GM12891 (cell line): ENCODE results near the gene TAPBPL. TPM values are rescaled to one million over a fixed set of nuclear protein-coding genes. Genes with fewer than 3 reads are reported as not detected.

Experiments used
- DNase-seq: peaks from one replicate; pipeline ENCODE4 v3.0.0; 2011; ENCODE audit warnings: low spot score; ENCODE audit not compliant: insufficient read length
- FAIRE-seq: peaks from 2 replicates; lab custom pipeline; 2011; peaks lifted over from hg19 to GRCh38; lab: Jason Lieb, UNC
- PAX5 ChIP-seq: IDR thresholded peaks from 2 replicates; pipeline ENCODE4 v1.6.1; 2011; ENCODE audit warnings: low read length, moderate library complexity, mild to moderate bottlenecking; ENCODE audit not compliant: insufficient read depth, severe bottlenecking
- POLR2A ChIP-seq: IDR thresholded peaks from 2 replicates; pipeline ENCODE4 v1.6.1; 2011; ENCODE audit warnings: low read depth, low read length, control low read depth
- POLR2AphosphoS5 ChIP-seq: IDR thresholded peaks from 2 replicates; pipeline ENCODE4 v1.6.1; 2011; ENCODE audit warnings: low read depth, low read length, control low read depth
- POU2F2 ChIP-seq: IDR thresholded peaks from 2 replicates; pipeline ENCODE4 v1.6.1; 2011; ENCODE audit warnings: low read depth, mild to moderate bottlenecking, control low read depth, low read length, moderate library complexity
- SPI1 ChIP-seq: IDR thresholded peaks from 2 replicates; pipeline ENCODE4 v1.6.1; 2011; ENCODE audit warnings: low read depth, low read length, control low read depth
- TAF1 ChIP-seq: IDR thresholded peaks from 2 replicates; pipeline ENCODE4 v1.6.1; 2011; ENCODE audit warnings: low read depth, low read length, control low read depth
- polyA plus RNA-seq: library from polyadenylated mRNA; unstranded; fragments of >200 nt; gene quantifications from one replicate; pipeline ENCODE4 v1.2.1, GENCODE V29; 2012; ENCODE audit warnings: low read depth, missing spikeins, inconsistent platforms; ENCODE audit not compliant: missing spikeins

Gene TAPBPL, protein sequence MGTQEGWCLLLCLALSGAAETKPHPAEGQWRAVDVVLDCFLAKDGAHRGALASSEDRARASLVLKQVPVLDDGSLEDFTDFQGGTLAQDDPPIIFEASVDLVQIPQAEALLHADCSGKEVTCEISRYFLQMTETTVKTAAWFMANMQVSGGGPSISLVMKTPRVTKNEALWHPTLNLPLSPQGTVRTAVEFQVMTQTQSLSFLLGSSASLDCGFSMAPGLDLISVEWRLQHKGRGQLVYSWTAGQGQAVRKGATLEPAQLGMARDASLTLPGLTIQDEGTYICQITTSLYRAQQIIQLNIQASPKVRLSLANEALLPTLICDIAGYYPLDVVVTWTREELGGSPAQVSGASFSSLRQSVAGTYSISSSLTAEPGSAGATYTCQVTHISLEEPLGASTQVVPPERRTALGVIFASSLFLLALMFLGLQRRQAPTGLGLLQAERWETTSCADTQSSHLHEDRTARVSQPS
- 29.7 TPM for polyA plus RNA-seq

GRCh38 chr12:6451348-6452244 is at the start of gene TAPBPL:
TSS of gene TAPBPL (plus strand) at chr12:6452042. CDS start at chr12:6452249, 207 bp downstream.
- peak; percentile 41 for TF ChIP-seq SPI1
- TF ChIP-seq POLR2A = no peak
- TF ChIP-seq TAF1 = no peak; the same call in 1 of the 2 replicates
- no peak for TF ChIP-seq PAX5
- DNase-seq (peak; percentile 68), FAIRE-seq (peak; percentile 99)

GRCh38 chr12:6404390-6404789 is 47.5 kb upstream of the TAPBPL start:
- FAIRE-seq = no peak
- DNase-seq = no peak
- TF ChIP-seq PAX5 (no peak), POU2F2 (no peak), POLR2AphosphoS5 (no peak), POLR2A (no peak), SPI1 (no peak), TAF1 (no peak)

DNA sequence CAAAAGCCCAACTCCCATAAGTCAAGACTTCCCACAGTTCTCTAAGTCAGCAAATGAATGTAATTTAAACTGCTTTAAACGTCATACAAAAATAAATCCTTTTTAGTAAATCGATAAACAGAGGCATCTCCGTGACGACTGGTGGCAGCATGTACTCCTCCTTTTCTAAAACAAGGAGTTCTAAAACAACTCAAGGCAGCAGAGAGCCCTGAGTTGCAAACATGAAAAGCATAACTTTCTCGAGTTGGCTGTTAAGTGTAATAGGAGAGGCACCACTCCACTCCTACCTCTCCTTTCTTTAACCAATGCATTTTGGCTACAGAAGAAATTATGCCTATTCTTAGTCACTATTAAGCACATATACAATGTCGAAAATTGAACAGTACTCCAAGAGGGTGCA is 45.9 kb upstream of the TAPBPL start:
- no peak for TF ChIP-seq POLR2A
- TF ChIP-seq TAF1 = no peak
- no peak for TF ChIP-seq POLR2AphosphoS5
- no peak for TF ChIP-seq PAX5
- TF ChIP-seq POU2F2 = no peak
- TF ChIP-seq SPI1 = no peak
- no peak for FAIRE-seq
- DNase-seq = no peak

- FAIRE-seq = no peak
- DNase-seq = no peak
- TF ChIP-seq POLR2A = no peak
- no peak for TF ChIP-seq POU2F2
- TF ChIP-seq SPI1 = no peak
- no peak for TF ChIP-seq PAX5
- no peak for TF ChIP-seq POLR2AphosphoS5
- TF ChIP-seq TAF1 = no peak
Observed at GRCh38 chr12:6407236-6407954, 44.4 kb upstream of the TAPBPL start.

DNA sequence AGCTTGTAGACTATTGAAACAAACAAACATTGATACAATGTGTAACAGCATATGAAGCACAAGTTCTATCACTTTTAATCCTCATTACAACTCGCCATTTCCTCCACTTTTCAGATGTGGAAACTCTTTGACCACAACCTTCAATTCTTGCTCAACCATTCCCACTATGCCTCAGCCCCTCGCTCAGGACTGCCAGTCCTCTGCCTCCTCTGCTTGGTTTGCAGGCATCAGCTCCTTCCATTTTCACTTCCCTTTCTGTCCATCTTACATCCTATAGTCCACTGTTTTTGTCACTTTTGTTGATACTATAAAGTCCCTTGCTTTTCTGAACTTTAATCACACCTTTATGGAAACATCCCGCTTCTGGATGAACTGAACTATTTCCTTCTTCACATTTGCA is 35.2 kb upstream of the TAPBPL start:
- DNase-seq (no peak), FAIRE-seq (peak; percentile 65)
- TF ChIP-seq POLR2AphosphoS5 (no peak), TAF1 (no peak), SPI1 (peak; percentile 78)

DNA sequence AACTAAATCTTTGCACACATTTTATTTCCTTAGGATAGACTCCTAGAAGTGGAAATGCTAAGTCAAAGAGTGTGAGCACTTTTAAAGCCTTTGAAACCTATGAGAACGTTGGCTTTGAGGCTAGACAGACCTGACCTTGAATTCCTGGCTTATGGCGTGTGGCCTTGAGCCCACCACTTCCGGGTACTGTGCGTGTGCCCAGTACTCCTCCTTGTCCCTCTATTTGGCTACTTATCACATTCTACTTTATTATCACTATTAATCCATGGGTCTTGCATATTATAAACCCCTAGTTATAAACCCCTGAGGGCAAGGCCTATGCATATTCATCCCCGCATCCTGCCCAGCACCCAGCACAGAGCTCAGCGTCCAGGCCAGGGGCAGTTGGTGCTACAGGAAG is 33.0 kb upstream of the TAPBPL start:
- TF ChIP-seq POLR2AphosphoS5 (no peak), POU2F2 (no peak), PAX5 (no peak), TAF1 (no peak)
- no peak for DNase-seq
- no peak for FAIRE-seq

GRCh38 chr12:6420364-6420763 is 31.5 kb upstream of the TAPBPL start:
- DNase-seq (no peak), FAIRE-seq (no peak)
- TF ChIP-seq POLR2AphosphoS5 (no peak), TAF1 (no peak), POU2F2 (no peak), SPI1 (no peak), PAX5 (no peak), POLR2A (no peak)

DNA sequence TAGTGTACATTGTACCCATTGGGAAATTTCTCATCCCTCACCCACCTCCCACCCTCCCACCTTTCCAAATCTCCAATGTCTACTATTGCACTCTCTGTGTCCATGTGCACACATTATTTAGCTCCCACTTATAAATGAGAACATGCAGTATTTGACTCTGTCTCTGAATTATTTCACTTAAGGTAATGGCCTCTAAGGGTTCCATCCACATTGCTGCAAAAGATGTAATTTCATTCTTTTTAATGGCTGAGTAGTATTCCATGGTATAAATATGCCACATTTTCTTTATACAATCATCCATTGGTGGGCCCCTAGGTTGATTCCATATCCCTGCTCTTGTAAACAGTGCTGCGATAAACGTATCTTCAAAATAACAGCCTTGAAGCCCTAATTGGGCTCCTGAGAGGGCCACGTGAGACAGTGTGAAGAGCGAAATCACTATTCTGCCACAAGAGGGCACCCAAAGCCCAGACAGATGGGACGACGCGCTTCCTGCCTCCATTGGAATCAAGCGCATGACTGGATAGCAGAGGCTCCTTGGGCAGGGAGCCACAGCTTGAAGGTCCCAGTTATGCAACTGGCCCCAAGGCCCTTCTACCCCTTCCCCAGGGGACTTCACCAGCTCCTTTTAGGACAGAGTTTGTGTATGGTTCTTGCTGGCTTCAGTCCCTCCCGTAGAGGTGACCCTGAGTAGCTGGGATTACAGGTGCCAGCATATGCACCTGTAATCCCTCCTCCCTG is 28.4 kb upstream of the TAPBPL start:
- TF ChIP-seq TAF1 (no peak), SPI1 (no peak), POLR2A (no peak), PAX5 (no peak), POU2F2 (no peak), POLR2AphosphoS5 (no peak)
- peak; percentile 94 for FAIRE-seq

GRCh38 chr12:6424008-6424347 is 27.9 kb upstream of the TAPBPL start:
- no peak for TF ChIP-seq POLR2A
- no peak for TF ChIP-seq SPI1
- TF ChIP-seq PAX5 = no peak
- no peak for TF ChIP-seq POLR2AphosphoS5
- TF ChIP-seq TAF1 = no peak
- no peak for TF ChIP-seq POU2F2
- FAIRE-seq = no peak

More for the DNA sequence above, 28.4 kb upstream of the TAPBPL start:
- peak; percentile 56 for DNase-seq

DNA sequence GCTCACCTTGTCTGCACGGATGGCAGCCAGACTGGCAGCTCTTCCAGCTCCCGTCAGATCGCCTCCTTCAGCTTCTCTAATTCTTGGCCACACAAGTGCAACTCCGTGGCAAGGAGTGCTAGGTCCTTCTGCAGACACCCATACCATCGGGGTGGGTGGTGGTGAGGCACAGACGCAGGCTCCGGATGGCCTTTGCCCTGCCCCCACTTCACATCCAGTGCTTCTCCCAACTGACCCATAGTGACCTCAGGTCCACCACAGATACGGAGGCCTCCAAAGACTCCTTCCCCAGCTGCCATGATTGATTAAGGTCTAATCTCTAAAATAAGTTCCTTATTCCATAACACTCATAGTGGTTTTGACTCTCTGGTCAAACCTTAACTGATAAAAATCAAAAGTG is 27.0 kb upstream of the TAPBPL start:
- DNase-seq (no peak), FAIRE-seq (no peak)
- TF ChIP-seq PAX5 = no peak
- TF ChIP-seq POU2F2 = no peak
- no peak for TF ChIP-seq SPI1
- TF ChIP-seq TAF1 = no peak
- TF ChIP-seq POLR2A = no peak
- no peak for TF ChIP-seq POLR2AphosphoS5

More at GRCh38 chr12:6424008-6424347, 27.9 kb upstream of the TAPBPL start:
- no peak for DNase-seq
